Gastrocnemius medialis (tissue), 4 donors: ENCODE data around the gene WDR4. TPM values are rescaled to one million over a fixed set of nuclear protein-coding genes. Genes with fewer than 3 reads are reported as not detected.

Source experiments
- ATAC-seq, 2 donors: fragments of 150-250 bp; one replicate each; pipeline ENCODE4 v1.9.1; 2016
- DNase-seq, 2 donors: peaks; one replicate each; pipeline ENCODE4 v3.0.0-alpha.2; 2019
- H3K27ac ChIP-seq, 4 donors: fragments of 200-600 bp; sonication (generic); 1 replicate in 1 of 4; 2 replicates in 3 of 4; pipeline ENCODE4 v1.5.1; 2016 to 2018; ENCODE audit warnings: mild to moderate bottlenecking in 2 of 4, moderate library complexity in 1 of 4
- H3K27me3 ChIP-seq, 3 donors: fragments of 200-600 bp; sonication (generic) in 2 of 3; 1 replicate in 1 of 3; 2 replicates in 2 of 3; pipeline versions ENCODE4 v1.5.1 to v1.6.0; 2016 to 2019; ENCODE audit warnings: mild to moderate bottlenecking in 1 of 3, moderate library complexity in 1 of 3
- H3K36me3 ChIP-seq, 2 donors: fragments of 200-600 bp; sonication (generic) in 1 of 2; one replicate each; pipeline ENCODE4 v1.5.1; 2017 to 2018
- H3K4me1 ChIP-seq, 2 donors: fragments of 200-600 bp; sonication (generic) in 1 of 2; one replicate each; pipeline ENCODE4 v1.5.1; 2016 to 2017; ENCODE audit warnings: mild to moderate bottlenecking in 2 of 2
- H3K4me3 ChIP-seq, 4 donors: fragments of 200-600 bp; sonication (generic) in 3 of 4; 1 replicate in 1 of 4; 2 replicates in 3 of 4; pipeline ENCODE4 v1.5.1; 2016 to 2019; ENCODE audit warnings: mild to moderate bottlenecking in 2 of 4
- H3K9me3 ChIP-seq, 3 donors: fragments of 200-600 bp; sonication (generic) in 2 of 3; 1 replicate in 1 of 3; 2 replicates in 2 of 3; pipeline ENCODE4 v1.5.1; 2016 to 2019
- CTCF ChIP-seq, 5 experiments: fragments of 450-650 bp in 3 of 5; fragments of 200-600 bp in 2 of 5; sonication (generic) in 2 of 5; IDR thresholded peaks in 4 of 5; conservative IDR thresholded peaks in 1 of 5; 1 replicate in 4 of 5; 2 replicates in 1 of 5; pipeline ENCODE4 v1.5.1; 2016 to 2019; ENCODE audit warnings: antibody characterized with exemption in 5 of 5, mild to moderate bottlenecking in 3 of 5, moderate library complexity in 3 of 5
- POLR2A ChIP-seq, 2 donors: fragments of 450-650 bp; IDR thresholded peaks; one replicate each; pipeline ENCODE4 v1.6.1; 2017; ENCODE audit warnings: antibody characterized with exemption in 2 of 2, mild to moderate bottlenecking in 2 of 2, moderate library complexity in 2 of 2
- in situ Hi-C, 4 donors: fragments of 200-750 bp; cut with MboI; loops; one replicate each; pipeline versions ENCODE4 v1.15.0 to v1.8.0; 2017; ENCODE audit warnings: low sequenced_read_pairs in 4 of 4
- intact Hi-C: fragments of 100-400 bp; cut with DNase I; formaldehyde crosslinking; loops from one replicate; pipeline ENCODE4 v1.15.1; 2023; ENCODE audit warnings: low total_unique reads
- total RNA-seq, 4 donors: library from RNA; depleted of rRNA; stranded (reverse); fragments of >200 nt; gene quantifications; one replicate each; pipeline versions ENCODE4 v1.1.0 to v1.2.3, GENCODE V29; 2016

The WDR4 gene
- total RNA-seq, 4 donors from 2014 or later = 1.9 to 13.3 (median 4.4) TPM

GRCh38 chr21:42857216-42857615, 22.1 kb downstream of the WDR4 start:
- ATAC-seq (no peak), DNase-seq (no peak)
- TF ChIP-seq POLR2A (IDR thresholded peaks at IDR 0.05) = no peak
- TF ChIP-seq CTCF (IDR thresholded peaks at IDR 0.05 in 4 of 5, conservative IDR thresholded peaks at IDR 0.05 in 1 of 5) = no peak

DNA sequence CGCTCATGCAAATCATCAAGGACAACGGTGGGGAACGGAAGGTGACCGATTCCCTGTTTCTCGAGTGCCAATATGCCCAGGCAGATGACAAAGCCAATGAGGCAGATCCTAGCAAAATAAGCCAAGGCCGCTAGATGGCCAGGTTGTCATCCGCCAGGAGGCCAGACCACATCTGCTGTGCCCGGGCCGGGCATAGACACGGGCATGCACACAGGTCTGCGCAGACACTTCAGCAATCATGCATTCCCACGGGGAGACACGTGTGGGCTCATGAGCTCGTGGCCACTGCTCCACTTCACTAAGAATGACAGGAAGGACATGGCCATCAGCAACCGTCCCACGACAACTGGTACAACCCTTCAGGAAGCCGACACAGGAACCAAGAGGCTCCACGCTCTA, 23.4 kb downstream of the WDR4 start:
- no peak overlapping the region for H3K4me3 ChIP-seq
- H3K36me3 ChIP-seq = peaks cover 0 to 79% of the 10 kb centered on the region in 2 donors
- H3K4me1 ChIP-seq = no peaks in the 10 kb centered on the region
- intact Hi-C loops = no loop called here
- DNase-seq (no peak), ATAC-seq (no peak)
- no peak for TF ChIP-seq CTCF (IDR thresholded peaks at IDR 0.05 in 4 of 5, conservative IDR thresholded peaks at IDR 0.05 in 1 of 5)
- no peak for TF ChIP-seq POLR2A (IDR thresholded peaks at IDR 0.05)
- no peaks in the 10 kb centered on the region for H3K9me3 ChIP-seq
- H3K27ac ChIP-seq = no peak overlapping the region
- H3K27me3 ChIP-seq = no peaks in the 10 kb centered on the region
- in situ Hi-C loops = no loop called here

More at GRCh38 chr21:42857216-42857615, 22.1 kb downstream of the WDR4 start:
- no peak overlapping the region for H3K27ac ChIP-seq
- in situ Hi-C loops = no loop called here
- H3K36me3 ChIP-seq = peaks cover 0 to 74% of the 10 kb centered on the region in 2 donors
- H3K4me1 ChIP-seq = no peaks in the 10 kb centered on the region
- no peak overlapping the region for H3K4me3 ChIP-seq
- no peaks in the 10 kb centered on the region for H3K27me3 ChIP-seq
- H3K9me3 ChIP-seq = no peaks in the 10 kb centered on the region
- intact Hi-C loops = no loop called here

DNA sequence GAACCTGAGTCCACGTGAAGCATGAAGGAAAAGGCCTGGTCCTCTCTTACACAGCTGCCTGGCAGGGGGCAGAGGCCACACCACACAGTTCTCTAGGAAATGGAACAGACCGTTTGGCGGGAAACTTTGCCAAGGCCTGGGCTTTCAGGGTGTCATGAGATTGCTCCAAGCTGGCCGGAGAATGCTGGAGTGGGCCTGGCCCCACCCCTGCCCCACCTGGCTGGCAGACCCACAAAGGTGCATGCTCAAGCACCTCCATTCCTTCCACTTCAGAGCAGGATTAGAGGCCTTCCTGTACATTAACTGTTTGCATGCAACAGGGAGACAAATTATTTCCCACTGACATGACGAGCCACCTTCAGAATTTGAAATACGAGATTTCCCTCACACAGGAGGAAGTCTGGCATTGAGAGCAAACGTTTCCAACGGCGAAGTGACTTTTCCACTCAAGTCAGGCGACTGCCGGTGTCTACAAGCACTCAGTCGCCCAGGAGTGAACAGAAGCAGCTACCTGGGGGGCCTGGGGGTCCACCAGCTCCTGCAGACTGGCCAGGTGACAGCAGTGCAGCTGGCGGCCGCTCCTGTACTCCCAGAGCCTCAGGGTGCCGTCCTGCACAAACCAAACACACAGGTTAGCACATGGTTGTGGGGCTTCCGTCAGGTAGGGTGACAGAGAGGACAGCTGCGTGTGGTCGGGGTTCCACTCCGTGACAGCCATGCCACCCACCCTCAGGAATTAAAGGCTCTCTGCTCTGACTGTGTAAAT, 24.0 kb downstream of the WDR4 start:
- in situ Hi-C loops (no loop called here), intact Hi-C loops (no loop called here)
- H3K4me3 ChIP-seq = no peak overlapping the region
- no peaks in the 10 kb centered on the region for H3K4me1 ChIP-seq
- no peak overlapping the region for H3K27ac ChIP-seq
- peaks cover 0 to 78% of the 10 kb centered on the region in 2 donors for H3K36me3 ChIP-seq
- no peaks in the 10 kb centered on the region for H3K27me3 ChIP-seq
- ATAC-seq = no peak
- TF ChIP-seq POLR2A (IDR thresholded peaks at IDR 0.05) = no peak
- TF ChIP-seq CTCF (IDR thresholded peaks at IDR 0.05 in 4 of 5, conservative IDR thresholded peaks at IDR 0.05 in 1 of 5) = no peak
- no peak for DNase-seq
- no peaks in the 10 kb centered on the region for H3K9me3 ChIP-seq

DNA sequence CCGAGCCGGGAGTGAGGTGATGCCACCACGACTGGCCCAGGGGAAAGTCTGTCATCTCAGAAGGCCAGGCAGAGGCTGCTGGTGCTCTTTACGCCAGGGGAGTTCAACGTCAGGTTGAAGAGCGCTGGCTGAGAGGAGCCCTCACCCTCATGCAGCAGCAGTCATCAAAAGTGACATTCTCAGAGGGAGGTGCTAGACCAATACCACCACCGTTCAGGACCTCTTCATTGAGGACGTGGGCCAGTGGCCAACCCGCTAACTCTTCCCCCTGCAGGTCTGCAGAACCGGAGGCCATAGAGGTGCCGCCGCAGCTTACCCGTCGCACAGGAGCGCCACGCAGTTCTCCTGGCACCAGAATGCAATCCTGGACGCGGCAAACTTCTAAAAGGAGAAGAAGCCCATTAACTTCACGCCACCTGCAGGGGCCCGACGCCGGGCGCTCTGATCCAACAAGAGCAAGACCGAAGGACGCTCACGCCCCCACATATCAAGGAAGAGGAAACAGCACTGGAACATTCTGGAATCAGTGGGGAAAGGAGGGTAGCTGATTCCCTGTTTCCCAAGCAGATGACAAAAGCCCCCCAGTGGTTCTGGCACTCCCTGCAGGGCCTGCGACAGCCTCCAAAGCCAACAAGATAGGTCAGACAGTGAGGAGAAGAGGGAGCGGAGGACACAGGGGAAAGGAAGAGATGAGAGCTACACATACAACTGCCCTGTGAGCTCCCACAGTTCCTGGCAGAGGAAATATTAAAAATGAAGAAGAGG, 24.9 kb downstream of the WDR4 start:
- Histone ChIP-seq H3K4me1 (no peaks in the 10 kb centered on the region), H3K36me3 (peaks cover 0 to 78% of the 10 kb centered on the region in 2 donors), H3K9me3 (no peaks in the 10 kb centered on the region), H3K27ac (no peak overlapping the region), H3K4me3 (no peak overlapping the region), H3K27me3 (no peaks in the 10 kb centered on the region)
- intact Hi-C loops = no loop called here
- DNase-seq (no peak), ATAC-seq (no peak)
- in situ Hi-C loops = no loop called here
- no peak for TF ChIP-seq CTCF (IDR thresholded peaks at IDR 0.05 in 4 of 5, conservative IDR thresholded peaks at IDR 0.05 in 1 of 5)
- no peak for TF ChIP-seq POLR2A (IDR thresholded peaks at IDR 0.05)
